OCI-LY3 (cell line): ENCODE results near the gene MARK3.

Source experiments
- H2AFZ ChIP-seq: fragments of 200-600, 300-600 bp; shearing (Covaris generic); 2 replicates; pipeline ENCODE4 v1.6.0; 2014; ENCODE audit warnings: antibody characterized with exemption, low read depth, low read length
- H3K27ac ChIP-seq: fragments of 200-600, 300-600 bp; sonication (generic); 2 replicates; pipeline ENCODE4 v1.5.1; 2014; ENCODE audit warnings: mild to moderate bottlenecking, low read length, moderate library complexity, mixed read lengths
- H3K27me3 ChIP-seq: fragments of 200-600, 300-600 bp; sonication (generic); 2 replicates; pipeline ENCODE4 v1.6.1; 2014; ENCODE audit warnings: low read depth, low read length, mixed read lengths
- H3K36me3 ChIP-seq: fragments of 200-600, 300-600 bp; sonication (generic); replicated peaks from 2 replicates; pipeline ENCODE3; 2014; ENCODE audit warnings: low read depth, low read length, mixed read lengths
- H3K4me1 ChIP-seq: fragments of 300-600, 200-600 bp; sonication (generic); 2 replicates; pipeline ENCODE4 v1.6.1; 2014; ENCODE audit warnings: low read length, mixed read lengths
- H3K4me2 ChIP-seq: fragments of 200-600, 300-600 bp; sonication (generic); 2 replicates; pipeline ENCODE4 v1.6.1; 2014; ENCODE audit warnings: low read length, mixed read lengths
- H3K4me3 ChIP-seq: fragments of 300-600, 200-600 bp; sonication (generic); 2 replicates; pipeline ENCODE4 v1.5.1; 2014; ENCODE audit warnings: antibody characterized with exemption, mild to moderate bottlenecking, low read length, moderate library complexity
- H3K79me2 ChIP-seq: fragments of 300-600, 200-600 bp; shearing (Covaris generic); 2 replicates; pipeline ENCODE4 v1.6.1; 2014; ENCODE audit warnings: mild to moderate bottlenecking, low read length, mixed read lengths
- H3K9ac ChIP-seq: fragments of 300-600, 200-600 bp; shearing (Covaris generic); 2 replicates; pipeline ENCODE4 v1.6.0; 2014; ENCODE audit warnings: mild to moderate bottlenecking, low read length, moderate library complexity
- H3K9me3 ChIP-seq: fragments of 200-600, 300-600 bp; shearing (Covaris generic); 2 replicates; pipeline ENCODE4 v1.6.1; 2014; ENCODE audit warnings: low read length, mixed read lengths; ENCODE audit not compliant: insufficient read depth
- H4K20me1 ChIP-seq: fragments of 200-600, 300-600 bp; sonication (generic); 2 replicates; pipeline ENCODE4 v1.6.1; 2016; ENCODE audit warnings: low read length, mixed read lengths; ENCODE audit not compliant: insufficient read depth
- EZH2phosphoT487 ChIP-seq: fragments of 200-600 bp; shearing (Covaris generic); IDR thresholded peaks from 2 replicates; pipeline ENCODE4 v1.6.1; 2018; ENCODE audit warnings: antibody characterized with exemption, mixed run types, low read depth
- TF ChIP-seq, protein P1 (sequence below): fragments of 200-600, 300-600 bp; sonication (generic); IDR thresholded peaks from 2 replicates; pipeline ENCODE4 v1.5.1; 2014; ENCODE audit warnings: antibody characterized with exemption, low read length, low read depth

MARK3 gene

GRCh38 chr14:103433916-103434563 is 48.8 kb downstream of the MARK3 start:
- no peak for TF ChIP-seq EZH2phosphoT487
- TF ChIP-seq, protein P1, sequence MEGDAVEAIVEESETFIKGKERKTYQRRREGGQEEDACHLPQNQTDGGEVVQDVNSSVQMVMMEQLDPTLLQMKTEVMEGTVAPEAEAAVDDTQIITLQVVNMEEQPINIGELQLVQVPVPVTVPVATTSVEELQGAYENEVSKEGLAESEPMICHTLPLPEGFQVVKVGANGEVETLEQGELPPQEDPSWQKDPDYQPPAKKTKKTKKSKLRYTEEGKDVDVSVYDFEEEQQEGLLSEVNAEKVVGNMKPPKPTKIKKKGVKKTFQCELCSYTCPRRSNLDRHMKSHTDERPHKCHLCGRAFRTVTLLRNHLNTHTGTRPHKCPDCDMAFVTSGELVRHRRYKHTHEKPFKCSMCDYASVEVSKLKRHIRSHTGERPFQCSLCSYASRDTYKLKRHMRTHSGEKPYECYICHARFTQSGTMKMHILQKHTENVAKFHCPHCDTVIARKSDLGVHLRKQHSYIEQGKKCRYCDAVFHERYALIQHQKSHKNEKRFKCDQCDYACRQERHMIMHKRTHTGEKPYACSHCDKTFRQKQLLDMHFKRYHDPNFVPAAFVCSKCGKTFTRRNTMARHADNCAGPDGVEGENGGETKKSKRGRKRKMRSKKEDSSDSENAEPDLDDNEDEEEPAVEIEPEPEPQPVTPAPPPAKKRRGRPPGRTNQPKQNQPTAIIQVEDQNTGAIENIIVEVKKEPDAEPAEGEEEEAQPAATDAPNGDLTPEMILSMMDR: no peak
- Histone ChIP-seq H2AFZ (no peak overlapping the region), H3K4me3 (no peak overlapping the region), H3K4me2 (no peak overlapping the region), H3K4me1 (peaks cover 13% of the 10 kb centered on the region), H3K27me3 (no peaks in the 10 kb centered on the region), H3K79me2 (peaks cover 63% of the 10 kb centered on the region), H4K20me1 (peaks cover 18% of the 10 kb centered on the region), H3K9ac (no peak overlapping the region), H3K27ac (no peak overlapping the region), H3K36me3 (peaks cover 21% of the 10 kb centered on the region), H3K9me3 (no peaks in the 10 kb centered on the region)

GRCh38 chr14:103434868-103435442 is 49.7 kb downstream of the MARK3 start:
- H3K79me2 ChIP-seq: peaks cover 60% of the 10 kb centered on the region
- no peaks in the 10 kb centered on the region for H3K9me3 ChIP-seq
- peaks cover 7% of the 10 kb centered on the region for H3K4me1 ChIP-seq
- no peak overlapping the region for H3K4me2 ChIP-seq
- no peak overlapping the region for H3K27ac ChIP-seq
- H3K36me3 ChIP-seq: peaks cover 24% of the 10 kb centered on the region
- no peak overlapping the region for H3K9ac ChIP-seq
- peaks cover 18% of the 10 kb centered on the region for H4K20me1 ChIP-seq
- no peak overlapping the region for H3K4me3 ChIP-seq
- TF ChIP-seq EZH2phosphoT487: no peak
- TF ChIP-seq, protein P1: no peak
- no peaks in the 10 kb centered on the region for H3K27me3 ChIP-seq
- no peak overlapping the region for H2AFZ ChIP-seq

DNA sequence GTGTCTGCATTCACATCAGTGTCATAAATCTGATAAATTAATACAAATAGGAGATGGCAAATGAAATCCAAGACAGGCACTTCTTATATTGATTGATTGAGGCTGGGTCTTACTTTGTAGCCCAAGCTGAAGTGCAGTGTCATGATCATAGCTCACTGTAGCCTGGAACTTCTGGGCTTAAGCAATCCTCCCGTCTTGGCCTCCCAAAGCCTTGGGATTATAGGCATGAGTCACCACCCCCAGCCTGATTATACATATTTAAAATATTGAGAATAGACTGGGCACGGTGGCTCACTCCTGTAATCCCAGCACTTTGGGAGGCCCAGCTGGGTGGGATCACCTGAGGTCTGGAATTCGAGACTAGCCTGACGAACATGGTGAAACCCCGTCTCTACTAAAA is 51.3 kb downstream of the MARK3 start:
- H3K27me3 ChIP-seq: no peaks in the 10 kb centered on the region
- no peak overlapping the region for H3K4me2 ChIP-seq
- no peaks in the 10 kb centered on the region for H3K9me3 ChIP-seq
- H3K79me2 ChIP-seq: peaks cover 48% of the 10 kb centered on the region
- H3K4me1 ChIP-seq: peaks cover 7% of the 10 kb centered on the region
- H3K27ac ChIP-seq: no peak overlapping the region
- TF ChIP-seq, protein P1: no peak
- no peak for TF ChIP-seq EZH2phosphoT487
- H4K20me1 ChIP-seq: peaks cover 13% of the 10 kb centered on the region; the same call in 1 of the 2 replicates
- peaks cover 16% of the 10 kb centered on the region for H3K36me3 ChIP-seq
- H2AFZ ChIP-seq: no peak overlapping the region
- no peak overlapping the region for H3K9ac ChIP-seq
- no peak overlapping the region for H3K4me3 ChIP-seq

GRCh38 chr14:103442288-103442687 is 57.1 kb downstream of the MARK3 start:
- Histone ChIP-seq H3K27me3 (no peaks in the 10 kb centered on the region), H3K4me1 (peaks cover 31% of the 10 kb centered on the region), H3K4me3 (peak overlapping the region; percentile 56), H2AFZ (no peak overlapping the region), H3K79me2 (peaks cover 43% of the 10 kb centered on the region), H3K4me2 (peak overlapping the region; percentile 60), H3K27ac (peak overlapping the region; percentile 72), H3K9me3 (no peaks in the 10 kb centered on the region), H3K36me3 (peaks cover 10% of the 10 kb centered on the region), H4K20me1 (peaks cover 35% of the 10 kb centered on the region), H3K9ac (no peak overlapping the region)
- TF ChIP-seq EZH2phosphoT487: no peak
- TF ChIP-seq, protein P1: no peak
